Subcutaneous adipose tissue (tissue), 4 donors: Measurements from ENCODE around the gene TEDC1. TPM values are rescaled to one million over a fixed set of nuclear protein-coding genes. Genes with fewer than 3 reads are reported as not detected.

Source experiments
- total RNA-seq, 4 donors: library from RNA; depleted of rRNA; stranded (reverse); fragments of >200 nt; gene quantifications; one replicate each; pipeline ENCODE4 v1.1.0, GENCODE V29; 2016
- TF ChIP-seq, protein P1 (sequence below): fragments of 450-650 bp; IDR thresholded peaks from one replicate; pipeline ENCODE4 v1.5.1; 2016; ENCODE audit warnings: low read depth, mild to moderate bottlenecking, control low read depth, antibody characterized with exemption, moderate library complexity

TEDC1 gene
- total RNA-seq, 4 donors from 2014 or later, result 1.3 to 3.5 (median 2.1) TPM

DNA sequence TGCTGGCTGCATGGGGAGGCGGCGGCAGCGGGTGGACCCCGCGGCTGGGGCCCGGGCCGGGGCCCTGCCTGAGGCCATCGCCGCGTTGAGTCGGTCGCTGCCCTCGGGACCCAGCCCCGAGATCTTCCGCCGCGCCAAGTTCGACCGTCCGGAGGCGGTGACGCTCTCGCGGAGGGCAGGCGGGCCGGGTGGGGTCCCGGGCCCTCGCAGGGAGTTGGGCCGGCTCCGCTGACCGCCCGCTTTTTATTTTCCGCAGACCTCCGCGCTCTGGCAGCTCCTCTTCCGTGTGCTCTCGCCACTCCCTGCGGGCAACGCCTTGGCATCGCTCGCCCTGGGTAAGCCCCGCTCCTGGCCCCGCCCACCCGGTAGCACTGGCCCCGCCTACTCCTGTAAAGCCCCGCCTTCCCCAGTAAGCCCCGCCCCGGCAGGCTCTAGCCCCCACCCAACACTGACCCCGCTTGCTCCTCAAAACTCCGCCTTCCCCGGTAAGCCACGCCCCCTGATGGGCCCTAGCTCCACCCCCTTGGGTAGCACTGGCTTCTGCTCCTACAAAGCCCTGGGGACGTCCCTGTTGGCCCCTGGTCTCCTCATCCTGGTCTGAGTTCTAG lies 424 bp downstream of the TEDC1 start:
- TF ChIP-seq, protein P1, sequence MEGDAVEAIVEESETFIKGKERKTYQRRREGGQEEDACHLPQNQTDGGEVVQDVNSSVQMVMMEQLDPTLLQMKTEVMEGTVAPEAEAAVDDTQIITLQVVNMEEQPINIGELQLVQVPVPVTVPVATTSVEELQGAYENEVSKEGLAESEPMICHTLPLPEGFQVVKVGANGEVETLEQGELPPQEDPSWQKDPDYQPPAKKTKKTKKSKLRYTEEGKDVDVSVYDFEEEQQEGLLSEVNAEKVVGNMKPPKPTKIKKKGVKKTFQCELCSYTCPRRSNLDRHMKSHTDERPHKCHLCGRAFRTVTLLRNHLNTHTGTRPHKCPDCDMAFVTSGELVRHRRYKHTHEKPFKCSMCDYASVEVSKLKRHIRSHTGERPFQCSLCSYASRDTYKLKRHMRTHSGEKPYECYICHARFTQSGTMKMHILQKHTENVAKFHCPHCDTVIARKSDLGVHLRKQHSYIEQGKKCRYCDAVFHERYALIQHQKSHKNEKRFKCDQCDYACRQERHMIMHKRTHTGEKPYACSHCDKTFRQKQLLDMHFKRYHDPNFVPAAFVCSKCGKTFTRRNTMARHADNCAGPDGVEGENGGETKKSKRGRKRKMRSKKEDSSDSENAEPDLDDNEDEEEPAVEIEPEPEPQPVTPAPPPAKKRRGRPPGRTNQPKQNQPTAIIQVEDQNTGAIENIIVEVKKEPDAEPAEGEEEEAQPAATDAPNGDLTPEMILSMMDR, result no peak

DNA sequence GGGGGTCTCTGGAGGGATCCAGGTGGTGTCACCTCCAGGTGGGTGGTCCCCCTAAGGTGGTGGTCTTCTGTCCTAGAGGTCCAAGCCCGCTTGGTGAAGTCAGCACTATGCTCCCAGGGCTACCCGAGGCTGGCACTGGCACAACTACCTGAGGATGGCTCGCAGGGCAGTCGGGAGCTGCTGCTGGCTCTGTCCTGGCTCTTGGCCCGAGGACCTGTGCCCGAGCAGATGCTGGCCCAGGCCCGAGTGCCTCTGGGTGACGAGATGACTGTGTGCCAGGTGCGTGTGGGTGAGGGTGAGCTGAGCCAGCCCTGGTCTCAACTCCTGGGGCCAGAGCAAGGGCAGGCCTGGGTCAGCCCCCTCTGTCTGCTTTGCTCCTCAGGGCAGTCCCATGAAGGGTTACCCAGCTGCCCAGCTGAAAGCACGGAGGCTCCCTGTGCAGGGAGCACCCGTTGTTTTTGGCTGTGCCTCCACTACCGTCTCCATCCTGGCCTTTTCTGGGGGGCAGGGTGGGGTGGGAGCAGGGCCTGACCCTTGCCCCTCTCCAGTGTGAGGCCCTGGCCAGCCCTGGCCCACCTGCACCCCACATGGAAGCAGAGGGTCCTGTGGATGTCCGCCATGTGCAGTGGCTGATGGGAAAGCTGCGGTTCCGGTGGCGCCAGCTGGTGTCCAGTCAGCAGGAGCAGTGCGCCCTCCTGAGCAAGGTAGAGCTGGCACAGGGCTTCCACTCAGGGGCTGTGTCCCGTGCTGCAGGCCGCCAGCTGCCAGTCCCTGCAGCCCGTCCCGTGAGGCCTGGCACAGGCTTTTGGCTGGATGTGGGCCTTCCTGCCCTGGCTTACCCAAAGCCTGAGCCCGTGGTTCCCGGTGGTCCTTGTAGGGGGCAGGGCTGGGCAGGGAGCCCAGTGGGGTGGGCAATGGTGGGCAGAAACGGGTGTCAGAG lies 1.3 kb downstream of the TEDC1 start:
- TF ChIP-seq, protein P1, result no peak

DNA sequence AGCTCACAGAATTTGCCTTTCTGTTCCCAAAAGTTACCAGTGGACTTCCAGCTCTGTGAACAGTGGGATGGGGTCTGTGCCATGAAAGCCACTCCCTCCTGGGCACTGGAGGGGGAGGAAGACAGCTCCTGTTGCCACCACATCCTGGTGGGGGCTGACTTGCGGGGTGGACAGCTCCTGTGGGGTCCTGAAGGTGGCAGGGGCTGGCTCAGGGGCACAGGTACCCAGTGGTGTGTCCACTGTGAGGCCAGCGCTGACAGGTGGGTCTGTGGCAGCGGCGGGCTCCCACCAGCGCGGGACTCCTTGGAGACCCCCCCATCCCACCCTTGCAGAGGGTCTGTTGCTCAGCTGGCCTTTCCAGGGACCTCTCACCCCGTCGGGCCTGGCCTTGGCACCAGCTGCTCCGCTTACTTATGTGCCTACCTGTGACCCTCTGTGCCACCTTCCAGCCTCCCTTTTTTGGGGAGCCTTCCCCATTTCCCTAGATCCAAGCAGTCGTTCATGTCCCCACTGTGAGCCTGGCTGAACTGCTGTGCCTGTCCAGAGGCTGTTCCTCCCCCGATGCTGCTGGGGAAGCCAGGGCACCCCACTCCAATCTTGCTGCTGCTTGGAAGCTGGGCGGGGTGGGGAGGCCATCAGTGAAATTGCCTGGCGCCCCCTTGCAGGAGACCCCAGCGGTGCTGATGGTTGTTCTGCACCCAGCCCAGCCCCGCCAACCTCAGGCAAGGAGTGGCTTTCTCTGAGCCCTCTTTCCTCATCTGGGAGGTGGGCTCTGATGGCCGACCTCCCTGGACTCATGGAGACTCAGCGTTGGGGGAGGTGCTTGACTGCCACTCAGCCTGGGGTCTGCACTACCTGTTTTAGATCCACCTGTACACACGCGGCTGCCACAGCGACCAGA lies 2.2 kb downstream of the TEDC1 start:
- TF ChIP-seq, protein P1, result no peak

DNA sequence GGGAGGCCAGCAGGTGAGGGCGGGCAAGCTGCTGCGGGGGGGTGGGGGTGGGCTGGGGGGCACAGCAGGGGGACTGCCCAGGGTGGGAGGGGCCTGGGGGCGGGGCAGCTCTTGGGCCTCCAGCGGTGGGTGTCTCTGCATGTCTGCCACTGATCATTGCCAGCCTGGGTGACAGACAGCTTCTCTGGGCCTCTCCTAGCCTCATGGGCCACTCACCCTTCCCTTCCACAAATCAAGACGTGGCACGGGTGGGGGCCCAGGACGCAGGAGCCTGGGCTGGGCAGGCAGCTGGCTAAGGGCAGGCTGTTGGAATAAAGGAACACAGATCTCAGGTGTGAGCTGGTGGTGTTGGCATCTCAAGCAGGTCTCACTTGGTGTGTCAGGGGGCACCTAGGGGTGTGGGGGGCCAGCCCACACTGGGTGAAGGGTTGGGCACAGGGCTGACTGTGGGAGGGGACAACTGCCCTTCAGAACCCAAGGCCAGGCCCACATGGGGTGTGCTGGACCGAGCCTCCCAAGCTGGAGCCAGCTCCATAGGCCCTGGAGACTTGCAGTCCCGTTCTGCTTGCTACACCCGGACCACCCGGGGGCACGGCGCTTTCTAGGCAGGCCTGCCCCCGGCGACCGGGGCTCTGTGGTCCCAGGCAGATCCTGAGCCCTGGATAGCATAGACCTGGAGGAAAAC lies 3.0 kb downstream of the TEDC1 start:
- TF ChIP-seq, protein P1, result no peak

DNA sequence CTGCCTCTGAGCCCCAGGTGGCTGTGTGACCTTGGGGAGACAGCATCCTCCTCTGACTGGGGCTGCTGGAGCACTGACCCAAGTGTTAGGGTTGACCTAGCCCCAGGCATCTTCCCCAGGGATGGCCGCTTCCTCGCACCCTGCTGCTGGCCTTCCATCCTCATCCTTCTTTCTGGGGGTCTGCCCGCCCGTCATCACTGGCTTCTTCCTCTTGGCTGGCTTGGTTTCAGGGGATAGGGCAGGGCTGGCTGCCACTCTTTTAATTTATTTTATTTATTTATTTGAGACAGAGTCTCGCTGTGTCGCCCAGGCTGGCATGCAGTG lies 3.5 kb downstream of the TEDC1 start:
- TF ChIP-seq, protein P1, result no peak

DNA sequence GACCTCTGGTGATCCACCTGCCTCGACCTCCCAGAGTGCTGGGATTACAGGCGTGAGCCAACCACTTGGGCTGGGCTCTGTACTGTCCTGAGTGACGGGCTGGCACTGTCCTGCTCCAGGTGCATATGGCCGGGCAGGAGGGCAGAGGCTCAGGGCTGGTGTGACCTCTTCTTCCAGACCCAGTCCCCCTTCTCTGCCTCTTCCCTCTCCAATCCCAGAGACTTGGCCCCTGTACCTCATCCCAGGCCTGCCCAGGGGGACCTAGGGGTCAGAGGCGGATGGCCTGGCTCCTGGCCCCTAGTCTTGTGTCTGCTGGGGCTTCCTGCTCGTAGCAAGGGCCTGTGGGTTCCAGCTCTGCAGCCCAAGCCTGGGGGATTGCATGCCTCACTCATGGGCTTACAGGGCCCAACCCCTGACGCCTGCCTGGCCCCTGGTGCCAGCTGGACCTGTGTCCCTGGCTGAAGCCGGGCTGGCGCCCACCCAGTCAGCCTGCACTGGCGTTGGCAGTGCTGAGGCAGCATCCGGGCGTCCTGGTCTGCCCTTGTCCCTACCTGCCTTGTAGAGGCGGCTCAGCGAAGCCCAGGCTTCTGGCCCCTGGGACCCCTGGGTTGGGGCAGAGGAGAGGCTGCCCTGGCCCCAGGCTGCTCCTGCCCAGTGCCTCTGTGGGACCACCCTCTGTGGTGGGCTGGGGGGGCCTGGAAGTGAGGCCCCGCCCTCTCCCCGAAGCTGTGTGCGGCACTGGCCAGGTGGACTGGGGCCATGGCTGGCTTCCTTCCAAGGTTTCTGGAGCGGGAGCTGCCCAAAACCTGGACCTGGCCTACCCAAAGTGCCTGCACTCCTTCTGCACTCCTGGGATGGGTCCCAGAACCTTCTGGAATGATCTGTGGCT lies 4.3 kb downstream of the TEDC1 start:
- TF ChIP-seq, protein P1, result no peak
